K562 (cell line): ENCODE results near the gene ARPC1A. TPM values are rescaled to one million over a fixed set of nuclear protein-coding genes. Genes with fewer than 3 reads are reported as not detected.

ENCODE experiments used
- ATF2 ChIP-seq: sonication (generic); formaldehyde crosslinking; IDR thresholded peaks from 2 replicates; pipeline ENCODE4 v1.8.1; 2022; ENCODE audit warnings: missing genetic modification reagents
- CHAMP1 ChIP-seq: fragments of 450-650 bp; IDR thresholded peaks from 2 replicates; pipeline ENCODE4 v1.6.1; 2016; ENCODE audit warnings: mild to moderate bottlenecking
- ELF1 ChIP-seq: fragments of 200-800 bp; sonication (Bioruptor generic); IDR thresholded peaks from 2 replicates; pipeline ENCODE4 v1.6.1; 2016; ENCODE audit warnings: missing genetic modification characterization, missing compliant biosample characterization
- KDM4B ChIP-seq, 2 experiments: fragments of 450-650 bp in 1 of 2; sonication (generic) in 1 of 2; IDR thresholded peaks; 2 replicates each; pipeline ENCODE4 v1.6.1; 2016 to 2017; ENCODE audit warnings: borderline replicate concordance in 2 of 2, antibody characterized with exemption in 1 of 2, low read depth in 1 of 2, mild to moderate bottlenecking in 1 of 2
- NCOA2 ChIP-seq, 2 experiments: fragments of 450-650 bp; IDR thresholded peaks; 2 replicates each; pipeline ENCODE4 v1.6.1; 2018; ENCODE audit warnings: mild to moderate bottlenecking in 2 of 2, moderate library complexity in 1 of 2; ENCODE audit not compliant: partially characterized antibody in 2 of 2
- NFIX ChIP-seq: fragments of 250-450 bp; sonication (Bioruptor Pico); IDR thresholded peaks from 2 replicates; pipeline ENCODE4 v1.4.0; 2020; ENCODE audit warnings: low read depth, mild to moderate bottlenecking, moderate library complexity
- REST ChIP-seq, 2 experiments: fragments of 450-650 bp; formaldehyde crosslinking in 1 of 2; IDR thresholded peaks; 2 replicates each; pipeline versions ENCODE4 v1.4.0 to v1.6.1; 2014 to 2020; ENCODE audit warnings: mild to moderate bottlenecking in 2 of 2, borderline replicate concordance in 1 of 2, low read depth in 1 of 2
- RFX1 ChIP-seq: fragments of 450-650 bp; IDR thresholded peaks from 2 replicates; pipeline ENCODE4 v1.6.1; 2016; ENCODE audit warnings: mild to moderate bottlenecking, moderate library complexity
- ZBTB1 ChIP-seq: sonication (generic); formaldehyde crosslinking; IDR thresholded peaks from 2 replicates; pipeline ENCODE4 v1.8.1; 2023; ENCODE audit warnings: missing genetic modification reagents, low read depth, mild to moderate bottlenecking, borderline replicate concordance
- ZNF280B ChIP-seq: fragments of 250-450 bp; sonication (Bioruptor Pico); IDR thresholded peaks from 2 replicates; pipeline ENCODE4 v1.5.1; 2021; ENCODE audit warnings: mild to moderate bottlenecking
- ZNF398 ChIP-seq: fragments of 250-450 bp; sonication (Bioruptor Pico); IDR thresholded peaks from 2 replicates; pipeline ENCODE4 v1.8.0; 2021; ENCODE audit warnings: moderate library complexity, mild to moderate bottlenecking, inconsistent platforms
- polyA plus RNA-seq, 8 experiments: library from polyadenylated mRNA; depleted of rRNA in 4 of 8; stranded (reverse) in 5 of 8; unstranded in 3 of 8; fragments of >200 nt; fragmentation: Nextera tagmentation in 2 of 8; fragmentation: Illumina TruSeq in 1 of 8; extraction: Ambion mirVana in 2 of 8; extraction: Trizol in 1 of 8; gene quantifications; 2 replicates each; pipeline versions ENCODE4 v1.2.1 to v1.2.3, GENCODE V29; 2011 to 2014; ENCODE audit warnings: inconsistent platforms in 1 of 8, missing spikeins in 1 of 8
- total RNA-seq, 7 experiments: library from RNA; depleted of rRNA in 6 of 7; stranded (reverse); fragments of >200 nt in 6 of 7; fragmentation: Illumina TruSeq in 2 of 7; extraction: Trizol in 2 of 7; gene quantifications; 2 replicates each; pipeline versions ENCODE4 v1.2.1 to v1.2.3, GENCODE V29; 2011 to 2021; ENCODE audit warnings: low replicate concordance in 1 of 7

Gene ARPC1A
- total and polyA plus RNA-seq, 9 of the 15 experiments (the other 6 are each of a cell fraction or from before 2014, with no cell fraction given), result 39.5 to 151 (median 86.1) TPM

- TF ChIP-seq NFIX (CRISPR knock-in tag) (no peak), REST (IDR thresholded peaks at IDR 0.05; ENCODE audit: borderline replicate concordance) (no peak), REST (CRISPR knock-in tag; IDR thresholded peaks at IDR 0.05; ENCODE audit: low read depth) (no peak), KDM4B (IDR thresholded peaks at IDR 0.05; ENCODE audit: borderline replicate concordance in 2 of 2, low read depth in 1 of 2) (no peak), CHAMP1 (no peak), NCOA2 (IDR thresholded peaks at IDR 0.05; ENCODE audit: partially characterized antibody in 2 of 2) (no peak), ZBTB1 (no peak), ELF1 (tag) (peak; percentile 30; the same call in 1 of the 2 replicates), RFX1 (no peak), ATF2 (no peak), ZNF398 (CRISPR knock-in tag) (no peak), ZNF280B (CRISPR knock-in tag) (no peak)
Observed at GRCh38 chr7:99409192-99409572, 83.5 kb downstream of the ARPC1A start (continued).
